HL-60 (cell line): Measurements from ENCODE around the gene MYF5.

Source experiments
- DNase-seq, 2 experiments: peaks; one replicate each; pipeline ENCODE4 v3.0.0-alpha.2; 2010 to 2020; ENCODE audit warnings: low read depth in 1 of 2, low spot score in 1 of 2
- H3K27ac ChIP-seq: fragments of 250-450 bp; sonication (Bioruptor Pico); replicated peaks from 2 replicates; pipeline ENCODE4 v1.5.1; 2020; ENCODE audit warnings: mild to moderate bottlenecking, moderate library complexity
- H3K27me3 ChIP-seq: fragments of 250-450 bp; sonication (Bioruptor Pico); 2 replicates; pipeline ENCODE4 v1.5.1; 2021; ENCODE audit warnings: mild to moderate bottlenecking, moderate library complexity; ENCODE audit not compliant: insufficient read depth, poor library complexity, severe bottlenecking
- H3K4me3 ChIP-seq: replicated peaks from 2 replicates; pipeline ENCODE4 v1.5.1; 2011; ENCODE audit warnings: mild to moderate bottlenecking, control low read depth, low read length; ENCODE audit not compliant: insufficient read depth
- GABPA ChIP-seq: IDR thresholded peaks from 2 replicates; pipeline ENCODE4 v1.6.1; 2012; ENCODE audit warnings: low read depth
- POLR2AphosphoS5 ChIP-seq: IDR thresholded peaks from 2 replicates; pipeline ENCODE4 v1.6.1; 2012; ENCODE audit warnings: low read depth
- SPI1 ChIP-seq: IDR thresholded peaks from 2 replicates; pipeline ENCODE4 v1.6.1; 2012; ENCODE audit warnings: low read depth, mild to moderate bottlenecking, borderline replicate concordance
- TF ChIP-seq, protein P1 (sequence below): IDR thresholded peaks from 2 replicates; pipeline ENCODE4 v1.6.1; 2012; ENCODE audit warnings: low read depth; ENCODE audit not compliant: insufficient replicate concordance
- TF ChIP-seq, protein P2 (sequence below): IDR thresholded peaks from one replicate; pipeline ENCODE4 v1.5.1; 2011; ENCODE audit warnings: low read length, control low read depth, inconsistent platforms; ENCODE audit not compliant: insufficient read depth

Gene MYF5

DNA sequence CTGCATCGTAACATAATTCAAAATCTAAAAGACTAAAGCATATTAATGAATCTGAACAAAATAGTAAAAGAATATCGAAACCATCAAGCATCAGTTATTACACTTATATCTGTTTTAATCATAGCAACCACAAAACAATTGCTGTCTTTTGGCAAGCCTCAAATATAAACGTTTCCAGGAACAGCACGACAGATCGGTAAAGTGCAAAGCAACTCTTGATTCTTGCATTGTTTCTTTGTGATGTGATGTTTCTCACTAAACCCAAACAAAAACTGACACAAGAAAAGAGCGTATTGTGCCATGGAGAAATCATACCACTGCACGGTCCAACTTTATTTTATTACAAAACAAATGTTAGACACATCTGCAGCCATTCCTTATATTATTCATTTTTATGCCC, 18.5 kb upstream of the MYF5 start:
- TF ChIP-seq, protein P1, sequence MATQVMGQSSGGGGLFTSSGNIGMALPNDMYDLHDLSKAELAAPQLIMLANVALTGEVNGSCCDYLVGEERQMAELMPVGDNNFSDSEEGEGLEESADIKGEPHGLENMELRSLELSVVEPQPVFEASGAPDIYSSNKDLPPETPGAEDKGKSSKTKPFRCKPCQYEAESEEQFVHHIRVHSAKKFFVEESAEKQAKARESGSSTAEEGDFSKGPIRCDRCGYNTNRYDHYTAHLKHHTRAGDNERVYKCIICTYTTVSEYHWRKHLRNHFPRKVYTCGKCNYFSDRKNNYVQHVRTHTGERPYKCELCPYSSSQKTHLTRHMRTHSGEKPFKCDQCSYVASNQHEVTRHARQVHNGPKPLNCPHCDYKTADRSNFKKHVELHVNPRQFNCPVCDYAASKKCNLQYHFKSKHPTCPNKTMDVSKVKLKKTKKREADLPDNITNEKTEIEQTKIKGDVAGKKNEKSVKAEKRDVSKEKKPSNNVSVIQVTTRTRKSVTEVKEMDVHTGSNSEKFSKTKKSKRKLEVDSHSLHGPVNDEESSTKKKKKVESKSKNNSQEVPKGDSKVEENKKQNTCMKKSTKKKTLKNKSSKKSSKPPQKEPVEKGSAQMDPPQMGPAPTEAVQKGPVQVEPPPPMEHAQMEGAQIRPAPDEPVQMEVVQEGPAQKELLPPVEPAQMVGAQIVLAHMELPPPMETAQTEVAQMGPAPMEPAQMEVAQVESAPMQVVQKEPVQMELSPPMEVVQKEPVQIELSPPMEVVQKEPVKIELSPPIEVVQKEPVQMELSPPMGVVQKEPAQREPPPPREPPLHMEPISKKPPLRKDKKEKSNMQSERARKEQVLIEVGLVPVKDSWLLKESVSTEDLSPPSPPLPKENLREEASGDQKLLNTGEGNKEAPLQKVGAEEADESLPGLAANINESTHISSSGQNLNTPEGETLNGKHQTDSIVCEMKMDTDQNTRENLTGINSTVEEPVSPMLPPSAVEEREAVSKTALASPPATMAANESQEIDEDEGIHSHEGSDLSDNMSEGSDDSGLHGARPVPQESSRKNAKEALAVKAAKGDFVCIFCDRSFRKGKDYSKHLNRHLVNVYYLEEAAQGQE = no peak
- TF ChIP-seq POLR2AphosphoS5 = no peak
- no peak for TF ChIP-seq SPI1
- TF ChIP-seq GABPA = no peak
- TF ChIP-seq, protein P2, sequence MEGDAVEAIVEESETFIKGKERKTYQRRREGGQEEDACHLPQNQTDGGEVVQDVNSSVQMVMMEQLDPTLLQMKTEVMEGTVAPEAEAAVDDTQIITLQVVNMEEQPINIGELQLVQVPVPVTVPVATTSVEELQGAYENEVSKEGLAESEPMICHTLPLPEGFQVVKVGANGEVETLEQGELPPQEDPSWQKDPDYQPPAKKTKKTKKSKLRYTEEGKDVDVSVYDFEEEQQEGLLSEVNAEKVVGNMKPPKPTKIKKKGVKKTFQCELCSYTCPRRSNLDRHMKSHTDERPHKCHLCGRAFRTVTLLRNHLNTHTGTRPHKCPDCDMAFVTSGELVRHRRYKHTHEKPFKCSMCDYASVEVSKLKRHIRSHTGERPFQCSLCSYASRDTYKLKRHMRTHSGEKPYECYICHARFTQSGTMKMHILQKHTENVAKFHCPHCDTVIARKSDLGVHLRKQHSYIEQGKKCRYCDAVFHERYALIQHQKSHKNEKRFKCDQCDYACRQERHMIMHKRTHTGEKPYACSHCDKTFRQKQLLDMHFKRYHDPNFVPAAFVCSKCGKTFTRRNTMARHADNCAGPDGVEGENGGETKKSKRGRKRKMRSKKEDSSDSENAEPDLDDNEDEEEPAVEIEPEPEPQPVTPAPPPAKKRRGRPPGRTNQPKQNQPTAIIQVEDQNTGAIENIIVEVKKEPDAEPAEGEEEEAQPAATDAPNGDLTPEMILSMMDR = no peak
- Histone ChIP-seq H3K27ac (no peak overlapping the region), H3K27me3 (peaks cover 14% of the 10 kb centered on the region), H3K4me3 (no peak overlapping the region)
- no peak for DNase-seq

DNA sequence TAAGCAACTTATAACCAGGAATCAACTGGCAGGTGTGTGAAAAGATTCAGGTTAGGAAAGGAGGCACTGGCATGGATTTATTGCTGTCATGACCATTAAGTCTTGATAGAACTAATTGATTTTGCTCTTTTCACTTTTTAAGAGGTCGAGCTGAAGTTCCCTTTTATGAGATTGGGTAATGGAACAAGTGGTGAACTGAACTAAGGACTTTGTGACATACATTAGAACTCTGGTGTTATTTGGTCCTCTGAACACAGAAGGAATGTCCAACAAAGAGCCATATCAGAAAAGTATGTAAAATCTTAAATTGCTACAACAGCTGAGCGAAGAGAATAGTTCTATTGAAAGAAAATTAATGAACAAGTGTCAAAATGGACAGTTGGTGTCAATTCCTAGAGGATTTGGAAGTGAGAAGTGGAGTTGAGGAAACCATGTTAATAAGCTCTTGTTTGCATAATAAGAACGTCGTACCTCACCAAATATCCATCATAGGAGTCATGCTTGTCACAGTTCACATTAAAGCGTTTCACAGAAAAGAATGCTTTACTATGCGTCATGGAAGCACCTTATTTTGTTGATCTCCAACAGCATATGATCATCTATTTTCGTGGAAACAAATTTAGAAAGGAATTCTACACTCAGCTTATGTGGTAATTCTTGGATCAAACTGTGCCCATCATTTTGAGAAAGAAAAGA, 17.7 kb upstream of the MYF5 start:
- Histone ChIP-seq H3K27ac (no peak overlapping the region), H3K4me3 (no peak overlapping the region), H3K27me3 (peaks cover 12% of the 10 kb centered on the region)
- TF ChIP-seq, protein P1 = no peak
- TF ChIP-seq, protein P2 = no peak
- TF ChIP-seq POLR2AphosphoS5 = no peak
- TF ChIP-seq GABPA = no peak
- no peak for TF ChIP-seq SPI1
- DNase-seq = no peak

DNA sequence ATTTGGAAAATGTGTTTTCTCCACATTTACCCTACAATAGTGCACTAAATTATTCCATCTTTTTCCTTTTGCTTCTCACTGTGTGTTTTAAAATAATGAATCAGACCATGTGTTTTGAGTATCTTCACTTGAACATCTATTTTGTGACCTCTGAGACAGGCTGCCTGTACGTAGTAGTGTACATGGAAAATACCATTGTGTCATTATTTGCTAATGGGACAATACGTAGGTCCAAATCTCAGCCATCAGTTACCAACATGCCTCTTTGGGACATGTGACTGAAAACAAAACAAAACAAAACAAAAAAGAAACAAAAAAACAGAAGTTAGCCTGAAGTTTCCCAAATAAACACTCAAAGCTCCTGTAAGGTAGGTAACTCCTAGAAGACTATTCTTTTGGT, 16.4 kb upstream of the MYF5 start:
- TF ChIP-seq POLR2AphosphoS5 (no peak), GABPA (no peak), SPI1 (no peak)
- TF ChIP-seq, protein P2 = no peak
- TF ChIP-seq, protein P1 = no peak
- H3K27me3 ChIP-seq = peaks cover 12% of the 10 kb centered on the region
- no peak overlapping the region for H3K27ac ChIP-seq
- no peak for DNase-seq
- H3K4me3 ChIP-seq = no peak overlapping the region
